ENCODE measurements around the gene ARMC2.

DNA sequence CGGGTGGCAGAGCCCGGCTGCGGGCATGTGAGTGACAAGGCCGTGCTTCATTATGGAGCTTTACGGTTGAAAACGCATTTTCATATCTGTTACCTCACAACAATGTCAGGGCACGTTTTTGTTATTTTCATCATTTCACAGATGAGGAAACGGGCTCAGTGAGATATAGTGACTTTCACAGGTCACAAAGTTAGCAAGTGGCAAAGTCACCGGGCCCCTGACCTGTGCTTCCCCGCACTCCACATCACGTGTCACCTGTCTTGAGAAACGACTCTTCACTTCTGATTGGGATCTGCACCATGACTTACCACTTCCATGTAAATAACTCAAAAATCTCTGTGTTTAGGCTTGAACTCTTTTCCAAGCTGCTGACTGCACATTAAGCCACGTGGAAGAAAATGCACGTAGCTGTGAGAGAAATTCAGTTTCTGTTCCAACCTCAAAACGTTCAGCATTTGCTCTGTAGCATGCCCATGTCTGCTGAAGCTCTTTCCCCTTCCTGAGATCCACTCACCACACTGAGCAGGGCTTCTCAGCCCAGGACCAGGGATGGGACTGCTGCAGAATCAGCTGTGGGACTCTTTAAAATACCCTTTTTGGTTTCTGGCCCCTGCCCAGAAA is 107.2 kb downstream of the ARMC2 start:
- TF ChIP-seq, protein P1, sequence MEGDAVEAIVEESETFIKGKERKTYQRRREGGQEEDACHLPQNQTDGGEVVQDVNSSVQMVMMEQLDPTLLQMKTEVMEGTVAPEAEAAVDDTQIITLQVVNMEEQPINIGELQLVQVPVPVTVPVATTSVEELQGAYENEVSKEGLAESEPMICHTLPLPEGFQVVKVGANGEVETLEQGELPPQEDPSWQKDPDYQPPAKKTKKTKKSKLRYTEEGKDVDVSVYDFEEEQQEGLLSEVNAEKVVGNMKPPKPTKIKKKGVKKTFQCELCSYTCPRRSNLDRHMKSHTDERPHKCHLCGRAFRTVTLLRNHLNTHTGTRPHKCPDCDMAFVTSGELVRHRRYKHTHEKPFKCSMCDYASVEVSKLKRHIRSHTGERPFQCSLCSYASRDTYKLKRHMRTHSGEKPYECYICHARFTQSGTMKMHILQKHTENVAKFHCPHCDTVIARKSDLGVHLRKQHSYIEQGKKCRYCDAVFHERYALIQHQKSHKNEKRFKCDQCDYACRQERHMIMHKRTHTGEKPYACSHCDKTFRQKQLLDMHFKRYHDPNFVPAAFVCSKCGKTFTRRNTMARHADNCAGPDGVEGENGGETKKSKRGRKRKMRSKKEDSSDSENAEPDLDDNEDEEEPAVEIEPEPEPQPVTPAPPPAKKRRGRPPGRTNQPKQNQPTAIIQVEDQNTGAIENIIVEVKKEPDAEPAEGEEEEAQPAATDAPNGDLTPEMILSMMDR (conservative IDR thresholded peaks at IDR 0.05; ENCODE audit: low read depth, low read length) = no peak
- TF ChIP-seq EZH2 (IDR thresholded peaks at IDR 0.05; ENCODE audit: low read length, unreplicated experiment) = no peak
